LNCaP clone FGC (cell line): ENCODE data around the gene CHCHD6.

Experiments
- DNase-seq: peaks from one replicate; pipeline ENCODE4 v3.0.0-alpha.2; 2011; ENCODE audit warnings: low read depth
- H3K4me3 ChIP-seq: 2 replicates; pipeline ENCODE4 v1.5.1; 2011; ENCODE audit warnings: mild to moderate bottlenecking, low read depth, low read length, control low read depth
- TF ChIP-seq, protein P1 (sequence below): IDR thresholded peaks from 2 replicates; pipeline ENCODE4 v1.5.1; 2012; ENCODE audit warnings: mild to moderate bottlenecking; ENCODE audit not compliant: control insufficient read depth, insufficient read depth; ENCODE audit errors: extremely low read depth

The CHCHD6 gene

DNA sequence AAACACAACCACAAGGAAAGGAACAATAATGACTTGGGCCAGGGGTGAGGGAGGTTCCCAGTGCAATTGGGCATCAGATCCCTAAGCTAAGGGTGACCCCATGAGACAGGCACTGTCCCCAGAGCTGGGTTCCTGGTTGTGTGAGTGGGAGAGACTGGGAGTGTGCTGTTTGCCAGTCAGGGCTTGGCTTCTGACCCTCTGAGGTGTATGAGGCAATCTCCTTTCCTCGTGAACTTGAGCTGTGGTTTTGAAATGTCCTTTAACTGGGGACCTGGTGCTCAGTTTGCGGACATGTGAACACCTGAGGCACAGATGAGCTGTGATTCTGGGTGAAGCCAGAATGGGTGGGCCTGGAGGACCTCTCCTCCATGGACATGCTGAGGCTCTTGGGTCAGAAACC, 220.4 kb downstream of the CHCHD6 start:
- TF ChIP-seq, protein P1, sequence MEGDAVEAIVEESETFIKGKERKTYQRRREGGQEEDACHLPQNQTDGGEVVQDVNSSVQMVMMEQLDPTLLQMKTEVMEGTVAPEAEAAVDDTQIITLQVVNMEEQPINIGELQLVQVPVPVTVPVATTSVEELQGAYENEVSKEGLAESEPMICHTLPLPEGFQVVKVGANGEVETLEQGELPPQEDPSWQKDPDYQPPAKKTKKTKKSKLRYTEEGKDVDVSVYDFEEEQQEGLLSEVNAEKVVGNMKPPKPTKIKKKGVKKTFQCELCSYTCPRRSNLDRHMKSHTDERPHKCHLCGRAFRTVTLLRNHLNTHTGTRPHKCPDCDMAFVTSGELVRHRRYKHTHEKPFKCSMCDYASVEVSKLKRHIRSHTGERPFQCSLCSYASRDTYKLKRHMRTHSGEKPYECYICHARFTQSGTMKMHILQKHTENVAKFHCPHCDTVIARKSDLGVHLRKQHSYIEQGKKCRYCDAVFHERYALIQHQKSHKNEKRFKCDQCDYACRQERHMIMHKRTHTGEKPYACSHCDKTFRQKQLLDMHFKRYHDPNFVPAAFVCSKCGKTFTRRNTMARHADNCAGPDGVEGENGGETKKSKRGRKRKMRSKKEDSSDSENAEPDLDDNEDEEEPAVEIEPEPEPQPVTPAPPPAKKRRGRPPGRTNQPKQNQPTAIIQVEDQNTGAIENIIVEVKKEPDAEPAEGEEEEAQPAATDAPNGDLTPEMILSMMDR: no peak
- DNase-seq: no peak
- no peak overlapping the region for H3K4me3 ChIP-seq

DNA sequence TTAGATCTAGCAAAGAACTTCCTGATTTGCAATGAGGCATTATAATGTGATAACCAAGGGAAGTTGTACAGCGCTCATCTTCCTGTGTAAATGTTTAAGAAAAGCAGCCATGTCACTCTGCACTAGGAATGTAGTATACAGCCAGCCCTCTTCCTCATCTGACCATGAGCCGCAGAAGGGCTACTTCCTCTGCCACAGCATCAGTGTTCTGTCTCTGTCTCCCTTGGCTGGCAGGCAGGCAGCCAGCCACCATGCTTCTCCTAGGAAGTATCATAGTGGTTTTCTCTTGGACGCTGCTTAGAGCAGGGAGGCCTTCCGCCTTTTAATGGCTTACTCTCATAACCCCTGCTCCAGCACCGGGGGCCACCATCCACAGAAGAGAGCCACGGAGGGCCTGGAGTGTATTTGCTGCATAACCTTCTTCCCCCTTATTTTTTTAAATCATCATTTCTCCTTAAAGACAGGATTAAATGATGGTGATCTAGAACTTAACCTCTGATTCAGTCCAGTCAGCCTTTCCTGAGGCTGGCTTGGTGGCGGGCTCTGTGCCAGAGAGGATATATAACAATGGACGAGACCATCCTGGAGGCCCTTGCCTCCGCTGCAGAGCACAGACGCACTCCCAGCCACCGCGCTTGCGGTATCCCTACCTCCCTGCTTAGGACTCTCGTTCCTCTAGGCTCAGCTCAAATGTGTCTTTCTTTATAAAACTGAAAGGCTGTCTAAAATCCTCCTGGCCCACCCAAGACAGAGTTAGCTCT, 221.6 kb downstream of the CHCHD6 start:
- H3K4me3 ChIP-seq: no peak overlapping the region
- TF ChIP-seq, protein P1: no peak
- no peak for DNase-seq

DNA sequence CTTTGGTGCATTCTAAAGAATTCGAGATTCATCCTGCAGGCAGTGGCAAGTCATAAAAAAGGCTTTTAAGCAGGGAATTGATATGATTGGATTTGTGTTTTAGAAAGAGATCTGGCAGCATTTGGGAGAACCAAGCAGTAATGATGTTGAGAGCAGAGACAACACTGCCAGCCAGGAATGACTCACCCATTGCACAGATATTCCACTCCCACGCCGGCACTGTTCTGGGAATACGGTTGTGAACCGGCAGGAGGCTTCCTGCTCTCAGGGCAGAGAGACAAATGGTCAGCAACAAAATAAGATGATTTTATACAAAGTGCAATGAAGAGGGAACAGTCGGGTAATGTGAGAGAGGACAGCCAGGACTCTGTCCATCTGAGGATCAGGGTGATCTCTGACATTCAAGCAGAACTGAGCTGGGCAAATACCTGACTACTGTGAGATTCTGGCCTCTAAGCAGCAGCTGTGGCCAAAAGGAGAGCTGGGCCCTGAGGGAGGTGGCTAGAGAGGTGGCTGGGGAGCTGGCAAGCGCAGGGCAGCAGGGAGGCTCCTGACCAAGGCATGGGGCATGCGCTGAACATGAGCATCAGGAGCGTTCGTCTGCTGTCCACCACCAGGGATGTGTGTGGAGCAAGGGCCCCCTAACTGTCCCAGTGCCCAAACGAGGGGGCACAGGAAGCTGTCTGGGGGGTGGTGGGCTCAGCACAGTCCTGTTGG, 222.8 kb downstream of the CHCHD6 start:
- no peak for DNase-seq
- TF ChIP-seq, protein P1: no peak
- no peak overlapping the region for H3K4me3 ChIP-seq

DNA sequence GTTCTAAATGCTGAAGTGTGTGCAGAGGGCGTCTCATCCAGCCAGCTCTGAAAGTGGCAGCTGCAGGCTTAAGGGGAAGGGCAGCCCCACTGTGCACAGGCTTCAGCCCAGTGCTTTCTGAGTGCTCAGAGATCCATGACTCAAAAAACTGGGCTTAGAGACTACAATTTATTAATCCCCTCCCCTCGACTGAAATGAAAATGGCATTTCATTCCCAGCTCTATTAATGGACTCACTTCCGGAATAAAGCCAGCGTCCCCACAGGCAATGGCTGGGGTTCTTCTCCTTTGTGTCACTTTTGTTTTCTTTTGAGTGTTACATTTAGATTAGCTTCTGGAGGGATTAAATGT, 223.3 kb downstream of the CHCHD6 start:
- TF ChIP-seq, protein P1: no peak
- DNase-seq: no peak
- no peak overlapping the region for H3K4me3 ChIP-seq

DNA sequence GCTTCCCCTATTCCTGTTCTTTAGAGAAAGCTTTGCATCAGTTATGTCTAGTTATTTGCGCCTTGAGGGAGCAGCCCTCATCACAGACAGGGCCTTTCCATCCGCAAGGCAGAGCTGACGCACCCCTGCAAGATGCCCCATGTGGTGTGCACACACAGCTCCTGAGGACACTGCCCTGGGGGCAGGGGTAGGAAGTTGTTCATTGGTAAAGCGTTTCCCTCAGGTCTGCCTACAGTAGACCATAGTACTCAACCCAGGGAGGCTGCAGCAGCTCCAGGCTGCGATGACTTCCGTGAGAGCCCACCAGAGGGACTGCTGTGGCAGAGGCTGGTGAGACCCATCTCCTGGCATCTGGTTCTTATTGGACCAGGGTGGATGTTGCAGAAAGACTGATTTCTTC, 223.8 kb downstream of the CHCHD6 start:
- DNase-seq: no peak
- TF ChIP-seq, protein P1: no peak
- no peak overlapping the region for H3K4me3 ChIP-seq

DNA sequence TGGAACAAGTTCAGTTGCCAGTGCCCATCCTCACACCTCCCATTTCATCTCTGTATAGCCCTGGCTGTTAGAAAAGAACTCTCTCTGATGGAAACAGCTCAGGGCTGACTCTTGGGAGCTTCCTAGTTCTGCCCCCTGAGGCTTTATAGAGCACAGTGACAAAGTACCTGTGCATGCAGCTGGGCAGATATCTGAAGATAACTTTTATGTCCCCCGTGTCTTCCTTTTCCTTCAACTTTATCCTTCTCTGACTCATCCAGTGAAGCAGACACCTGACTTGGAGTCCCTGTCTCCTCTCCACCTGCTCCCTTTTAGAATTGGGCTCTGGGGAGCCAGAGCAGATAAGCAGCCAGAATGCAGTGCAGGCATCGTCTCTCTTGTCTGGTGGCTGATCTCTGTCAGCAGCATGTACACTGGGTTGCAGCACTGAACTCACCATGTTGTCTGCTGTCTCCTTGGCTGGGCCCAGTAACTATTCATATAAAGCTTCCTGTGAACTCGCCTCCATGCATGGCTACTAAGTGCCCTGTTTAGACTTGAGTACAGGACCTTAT, 225.0 kb downstream of the CHCHD6 start:
- H3K4me3 ChIP-seq: no peak overlapping the region
- TF ChIP-seq, protein P1: no peak
- no peak for DNase-seq
